ENCODE results near the gene IQCC.

The IQCC gene

GRCh38 chr1:32195972-32196823 lies 9.3 kb upstream of the IQCC start:
- DNase-seq (ENCODE audit: low read depth in 2 of 2) = no peak

- no peak for DNase-seq (ENCODE audit: low read depth in 2 of 2)
These were observed 8.4 kb upstream of the IQCC start for GRCh38 chr1:32197074-32197473.

DNA sequence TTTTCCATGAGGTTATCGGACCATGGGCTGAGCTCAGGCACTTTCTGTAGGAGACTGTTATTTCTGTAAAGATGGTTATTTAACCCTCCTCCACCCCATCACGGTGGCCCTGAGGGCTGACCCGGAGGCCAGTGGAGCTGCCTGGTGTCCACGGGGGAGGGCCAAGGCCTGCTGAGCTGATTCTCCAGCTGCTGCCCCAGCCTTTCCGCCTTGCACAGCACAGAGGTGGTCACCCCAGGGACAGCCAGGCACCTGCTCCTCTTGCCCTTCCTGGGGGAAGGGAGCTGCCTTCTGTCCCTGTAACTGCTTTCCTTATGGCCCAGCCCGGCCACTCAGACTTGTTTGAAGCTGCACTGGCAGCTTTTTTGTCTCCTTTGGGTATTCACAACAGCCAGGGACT lies 7.6 kb upstream of the IQCC start:
- no peak for DNase-seq (ENCODE audit: low read depth in 2 of 2)

DNA sequence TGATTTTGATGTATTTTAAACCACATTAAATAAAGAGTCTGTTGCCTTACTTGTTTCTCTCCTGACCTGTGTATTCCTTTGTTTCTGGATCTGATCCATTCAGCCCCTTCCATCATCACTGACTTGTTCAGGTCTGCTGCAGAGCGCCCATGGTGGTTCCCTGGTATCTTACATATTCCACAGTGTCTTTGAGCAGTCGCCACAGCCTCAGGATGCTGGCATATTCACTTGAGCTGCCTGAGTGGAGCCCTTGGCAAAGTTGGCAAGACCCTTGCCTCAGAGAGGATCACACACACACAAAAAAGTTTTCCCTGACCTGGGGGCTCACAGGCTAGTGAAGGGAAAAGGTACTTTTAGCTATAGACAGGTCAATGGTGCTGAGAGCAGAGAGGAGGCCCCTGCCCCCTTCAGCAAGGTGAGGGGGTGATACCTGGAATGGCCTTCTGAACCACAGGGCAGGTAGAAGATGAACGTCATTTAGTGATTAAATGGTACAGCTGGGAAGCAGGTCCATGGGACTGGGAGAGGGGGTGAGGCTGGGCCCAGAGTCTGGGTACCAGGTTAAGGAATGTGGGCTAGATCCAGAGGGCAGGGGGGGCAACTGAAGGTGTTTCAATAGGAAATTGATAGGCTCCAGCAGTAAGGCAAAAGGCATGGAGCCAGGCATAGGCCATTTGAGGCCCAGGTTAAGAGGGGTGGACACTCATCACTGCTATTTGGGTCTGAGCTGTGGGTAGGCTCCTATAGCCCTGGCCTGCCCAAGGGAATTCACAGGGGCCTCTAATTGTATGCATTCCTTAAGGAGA lies 7.0 kb upstream of the IQCC start:
- DNase-seq (ENCODE audit: low read depth in 2 of 2) = no peak

- DNase-seq (ENCODE audit: low read depth in 2 of 2) = no peak
These were observed 6.3 kb upstream of the IQCC start for GRCh38 chr1:32199043-32199716.

DNA sequence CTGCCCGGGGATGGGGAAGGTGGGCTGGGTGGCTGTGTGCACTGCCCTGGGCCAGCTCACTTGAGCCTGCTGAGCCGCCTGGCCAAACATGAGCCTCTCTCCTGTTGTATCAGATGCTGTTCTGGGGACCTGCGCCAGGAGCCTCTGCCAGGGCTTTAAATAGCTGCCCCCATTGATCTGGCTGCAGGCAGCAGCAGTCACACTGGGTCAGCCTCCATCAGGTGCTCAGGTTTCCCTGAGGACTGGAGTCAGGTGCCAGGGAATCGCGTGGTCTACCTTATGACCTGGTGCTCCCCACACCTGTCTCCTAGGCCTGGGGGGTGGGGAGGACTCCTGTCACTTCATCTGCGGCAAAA lies 5.8 kb upstream of the IQCC start:
- DNase-seq (ENCODE audit: low read depth in 2 of 2) = no peak

- peak in 1 of 2 donors; percentile 14 for DNase-seq (ENCODE audit: low read depth in 2 of 2)
These were observed 5.1 kb upstream of the IQCC start, which contains the start of gene CCDC28B for GRCh38 chr1:32200226-32201010. CCDC28B (plus strand) TSS chr1:32200595; CDS start chr1:32201936, 1,341 bp downstream.

GRCh38 chr1:32201011-32201855 lies 4.2 kb upstream of the IQCC start:
- peak; percentile 52 to 58 for DNase-seq (ENCODE audit: low read depth in 2 of 2)

DNA sequence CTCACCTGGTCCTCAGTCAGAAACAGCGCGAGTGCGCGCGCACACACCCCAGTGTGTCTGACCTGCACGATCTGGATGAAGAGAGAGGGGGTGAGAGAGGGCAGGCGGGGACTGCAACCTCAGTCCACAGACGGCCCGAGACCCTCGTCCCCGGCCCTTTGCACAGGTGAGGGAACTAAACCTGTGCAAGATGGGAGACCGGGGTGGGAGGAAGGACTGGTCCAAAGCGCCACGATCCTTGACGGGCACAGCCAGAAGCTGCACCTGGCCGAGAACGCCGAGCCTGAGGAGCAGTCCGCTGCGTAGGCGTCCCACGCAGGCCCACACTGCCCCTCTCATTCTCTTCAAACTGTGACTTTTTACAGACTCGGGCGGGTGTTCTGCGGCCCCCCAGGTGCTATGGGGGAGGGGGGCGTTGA lies 519 bp upstream of the IQCC start:
- no peak for DNase-seq (ENCODE audit: low read depth in 2 of 2)

DNA sequence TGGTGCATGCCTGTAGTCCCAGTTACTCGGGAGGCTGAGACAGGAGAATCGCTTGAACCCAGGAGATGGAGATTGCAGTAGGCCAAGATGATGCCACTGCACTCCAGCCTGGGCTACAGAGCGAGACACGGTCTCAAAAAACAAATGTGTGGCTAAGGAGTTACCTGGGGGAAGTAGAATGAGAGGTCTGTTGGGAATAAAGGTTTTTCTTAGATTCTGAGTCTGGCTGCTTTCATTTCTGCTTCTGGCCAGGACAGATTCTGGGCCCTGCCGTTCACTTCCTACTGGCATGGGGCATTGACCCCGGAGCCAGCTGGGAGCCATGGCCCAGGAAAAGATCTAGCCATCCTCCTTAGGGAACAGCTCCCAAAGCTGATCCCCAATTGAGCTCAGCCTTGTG lies 3.0 kb downstream of the IQCC start:
- no peak for DNase-seq (ENCODE audit: low read depth in 2 of 2)

GRCh38 chr1:32208891-32209328 lies 3.4 kb downstream of the IQCC start, which contains the start of gene DCDC2B:
DCDC2B (plus strand) TSS chr1:32209089; CDS start chr1:32209094, 5 bp downstream.
- DNase-seq (ENCODE audit: low read depth in 2 of 2) = no peak

DNA sequence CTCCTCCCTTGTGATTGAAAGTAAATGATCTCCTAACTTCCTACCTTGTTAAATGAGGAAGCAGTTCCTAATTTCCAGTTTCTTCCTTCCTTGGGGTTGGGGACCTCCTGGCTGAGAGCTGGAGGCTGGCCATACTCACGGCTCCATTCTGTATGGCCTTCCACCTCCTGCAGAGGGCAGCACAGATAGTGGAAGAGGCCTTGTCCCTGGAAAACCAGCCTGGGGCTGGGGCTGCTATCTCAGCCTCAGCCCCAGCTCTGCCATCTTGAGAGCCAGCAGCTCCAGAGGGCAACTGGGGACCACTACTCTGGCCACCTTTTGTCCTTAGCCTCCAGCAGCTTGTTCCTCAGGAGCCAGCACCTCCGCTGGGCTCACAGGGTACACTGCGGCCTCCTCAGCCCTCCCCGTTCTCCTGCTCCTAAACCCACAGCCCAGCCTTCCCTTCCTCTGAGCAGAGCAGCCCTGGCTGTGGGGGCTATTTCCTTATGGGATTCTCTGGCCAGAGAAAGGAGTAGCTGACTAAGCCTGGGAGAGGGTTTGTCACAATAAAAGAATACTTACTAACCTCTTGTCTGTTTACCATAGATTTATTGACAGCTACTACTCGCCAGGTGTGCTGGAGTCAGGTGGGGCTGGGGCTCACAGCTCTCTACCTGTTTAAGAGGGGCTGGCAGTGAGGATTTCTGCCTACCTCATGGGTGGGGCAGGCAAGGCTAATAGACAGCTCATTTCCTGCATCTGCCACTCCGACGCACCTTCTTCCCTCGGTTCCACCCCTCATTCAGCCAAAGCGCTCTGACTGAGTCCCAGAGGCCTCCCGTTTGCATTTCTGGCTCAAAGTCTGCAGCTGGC lies 10.4 kb downstream of the IQCC start:
- peak in 1 of 2 donors; percentile 33 for DNase-seq (ENCODE audit: low read depth in 2 of 2)

DNA sequence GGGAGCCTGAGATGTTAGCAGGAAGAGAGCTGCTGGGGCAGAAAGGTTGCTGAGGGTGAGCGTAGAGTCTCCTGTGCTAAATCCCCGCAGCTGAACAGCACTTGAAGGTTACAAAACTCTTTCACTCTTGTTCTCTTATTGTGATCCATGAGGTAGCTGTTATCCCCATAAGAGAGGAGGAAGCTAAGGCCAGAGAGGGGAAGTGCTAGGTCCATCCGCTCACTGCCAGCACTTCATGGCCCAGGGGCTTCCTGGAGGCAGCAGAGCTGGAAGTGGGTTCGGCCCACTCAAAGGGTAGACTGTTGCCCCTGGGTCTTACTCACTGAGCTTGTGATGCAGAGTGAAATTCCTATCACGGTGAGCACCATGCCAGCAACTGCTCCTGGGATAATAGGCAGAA lies 11.1 kb downstream of the IQCC start:
- DNase-seq (ENCODE audit: low read depth in 2 of 2) = no peak

GRCh38 chr1:32219022-32219421 lies 13.6 kb downstream of the IQCC start:
- DNase-seq (ENCODE audit: low read depth in 2 of 2) = no peak

DNA sequence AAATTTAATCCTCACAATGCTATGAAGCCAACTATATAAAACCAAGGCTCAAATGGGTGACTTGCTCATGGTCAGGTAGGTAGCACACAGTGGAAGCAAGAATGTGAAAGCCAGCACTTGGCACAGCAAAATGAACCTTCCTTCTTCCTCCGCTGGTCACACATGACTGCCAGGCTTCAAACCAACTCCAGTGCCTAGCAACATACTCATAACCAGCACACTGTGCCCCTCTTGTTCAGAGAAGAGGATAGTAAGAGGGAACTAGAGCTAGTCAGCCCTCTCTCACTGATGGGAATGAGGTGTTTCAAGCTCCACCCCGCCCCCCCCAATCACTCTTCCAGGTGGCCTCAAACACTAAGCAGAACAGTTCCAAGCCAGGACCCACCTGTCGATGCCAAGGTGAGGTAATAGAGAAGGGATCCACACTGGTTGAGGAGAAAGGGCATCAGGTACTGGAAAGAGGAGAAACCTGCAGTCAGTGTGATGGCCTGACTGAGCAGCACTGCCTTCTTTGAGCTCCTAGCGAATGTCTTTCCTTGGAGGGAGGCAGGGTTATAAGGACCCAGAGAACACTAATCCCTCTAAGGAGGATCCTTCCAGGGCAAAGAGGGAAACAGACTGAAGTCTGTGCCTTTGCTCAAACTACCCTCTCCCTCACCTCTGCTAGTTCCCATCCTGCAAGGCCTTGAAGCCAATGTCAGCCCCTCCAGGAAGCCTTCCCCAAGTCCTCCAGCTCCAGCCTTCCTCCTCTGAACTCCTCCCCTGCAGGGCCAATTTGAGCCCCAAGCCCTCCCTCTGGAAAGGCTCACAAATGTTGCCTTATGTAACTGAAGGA lies 15.5 kb downstream of the IQCC start:
- DNase-seq (ENCODE audit: low read depth in 2 of 2) = no peak

- no peak for DNase-seq (ENCODE audit: low read depth in 2 of 2)
These were observed 16.1 kb downstream of the IQCC start for GRCh38 chr1:32221581-32221979.

DNA sequence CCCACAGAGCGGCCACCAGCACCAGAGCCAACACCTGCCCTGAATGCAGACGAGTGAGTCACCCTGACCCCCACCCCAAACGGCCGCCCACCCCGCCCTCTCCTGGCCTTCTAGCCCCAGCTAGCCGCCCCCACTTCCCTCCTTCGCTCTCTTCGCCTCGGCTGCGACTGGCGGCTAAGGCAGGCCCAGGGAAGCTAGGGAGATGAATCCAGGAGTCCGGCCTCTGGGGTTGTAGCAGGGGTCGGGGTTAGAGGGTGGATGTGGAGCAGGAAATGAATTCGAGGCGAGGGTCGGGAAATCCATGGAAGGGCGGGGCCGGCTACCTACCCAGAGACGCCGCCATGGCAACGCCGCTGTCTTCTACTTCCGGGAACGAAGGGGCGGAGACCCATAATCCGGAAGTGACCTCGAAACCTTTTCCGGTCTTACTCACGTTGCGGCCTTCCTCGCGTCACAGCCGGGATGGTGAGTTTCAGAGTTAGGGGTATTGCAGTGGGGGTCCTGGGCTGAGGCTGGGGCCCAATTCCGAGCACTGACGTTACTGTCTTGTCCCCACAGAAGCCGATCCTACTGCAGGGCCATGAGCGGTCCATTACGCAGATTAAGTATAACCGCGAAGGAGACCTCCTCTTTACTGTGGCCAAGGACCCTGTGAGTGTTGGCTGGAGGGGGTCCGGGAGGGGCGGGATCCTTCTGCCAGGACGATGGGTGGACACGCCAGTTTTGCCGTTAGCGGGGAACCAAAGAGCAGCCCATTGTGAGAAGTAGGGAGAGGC lies 16.7 kb downstream of the IQCC start, which contains the start of the genes EIF3I and TMEM234:
TSS of gene EIF3I (plus strand) at position 428 of the 776 bp plus-strand sequence. CDS start at position 463, 35 bp downstream.
TSS of gene TMEM234 (minus strand) at position 374 of the 776 bp plus-strand sequence. CDS start at position 343, 31 bp downstream.
- DNase-seq (ENCODE audit: low read depth in 2 of 2) = peak; percentile 82 to 86

Data from stimulated activated CD8-positive, alpha-beta memory T cell treated with anti-CD3 and anti-CD28 coated beads, Interleukin-2, amount 100 ng/mL, for 1 hour (primary cell).